Activated naive CD8-positive, alpha-beta T cell treated with anti-CD3 and anti-CD28 coated beads, Interleukin-2, amount 10 ng/mL, durations not matched to agents 7 days and 5 days (primary cell): ENCODE results near the gene TSHB. TPM values are rescaled to one million over a fixed set of nuclear protein-coding genes. Genes with fewer than 3 reads are reported as not detected.

Experiments used
- total RNA-seq, 2 experiments: library from RNA; stranded (reverse); gene quantifications; one replicate each; pipeline ENCODE4 v1.2.3, GENCODE V29; 2021

TSHB gene
- total RNA-seq, 2 experiments from 2014 or later = not detected

Other genes starting within 250 kb of the TSHB start
- 10 to 100 TPM; 64.9 to 72.7 TPM for gene SIKE1, start 249.1 kb upstream of the TSHB start, total RNA-seq
- not detected for gene SYCP1, start 175.0 kb upstream of the TSHB start, total RNA-seq
- gene TSPAN2, start 59.7 kb downstream of the TSHB start, total RNA-seq = 1 to 10 TPM in 1 of 2 experiments, under 1 TPM in 1; 0.42 to 1.2 TPM